CD4-positive, alpha-beta memory T cell (primary cell): ENCODE measurements around the gene FRK. TPM values are rescaled to one million over a fixed set of nuclear protein-coding genes. Genes with fewer than 3 reads are reported as not detected.
"Not testable (repeated sequence)": the region's sequence is repeated elsewhere in the genome, so short reads cannot be mapped to it uniquely, and the experiment has no call there.

Source experiments
- CTCF ChIA-PET: fragments of 350-600 bp; sonication (Branson Sonifier 250); formaldehyde crosslinking; loops from one replicate; lab custom pipeline; 2021; ENCODE audit warnings: inconsistent platforms; ENCODE audit not compliant: partially characterized antibody; lab: Charles Lee
- POLR2A ChIA-PET: fragments of 350-600 bp; sonication (Branson Sonifier 250); formaldehyde crosslinking; loops from one replicate; lab custom pipeline; 2021; ENCODE audit not compliant: partially characterized antibody; lab: Charles Lee
- DNase-seq, 5 donors: peaks; one replicate each; pipeline versions ENCODE4 v3.0.0 to v3.0.0-alpha.2; 2020 to 2022; ENCODE audit warnings: mixed read lengths in 1 of 5
- H3K27ac ChIP-seq: one replicate; pipeline ENCODE4 v1.7.0; 2013; ENCODE audit warnings: low read depth, low read length
- H3K27me3 ChIP-seq: 2 replicates; pipeline ENCODE4 v1.7.0; 2013; ENCODE audit warnings: mild to moderate bottlenecking, low read length, moderate library complexity; ENCODE audit not compliant: insufficient read depth
- H3K36me3 ChIP-seq: 2 replicates; pipeline ENCODE4 v1.7.0; 2013; ENCODE audit warnings: mild to moderate bottlenecking, low read length, moderate library complexity; ENCODE audit not compliant: insufficient read depth
- H3K4me1 ChIP-seq: 2 replicates; pipeline ENCODE4 v1.7.0; 2013; ENCODE audit warnings: mild to moderate bottlenecking, low read length, moderate library complexity; ENCODE audit not compliant: insufficient read depth
- H3K4me3 ChIP-seq, 2 donors: one replicate each; pipeline ENCODE4 v1.7.0; 2013; ENCODE audit warnings: low read length in 2 of 2, mild to moderate bottlenecking in 1 of 2
- H3K9me3 ChIP-seq, 2 donors: one replicate each; pipeline ENCODE4 v1.7.0; 2013; ENCODE audit warnings: low read length in 2 of 2, control low read depth in 1 of 2; ENCODE audit not compliant: control insufficient read depth in 1 of 2
- H3K27ac Mint-ChIP-seq, 7 donors: one replicate each; pipeline ENCODE4 v1.8.0; 2020 to 2021; ENCODE audit warnings: mixed read lengths in 7 of 7, mild to moderate bottlenecking in 6 of 7, inconsistent platforms in 3 of 7, moderate library complexity in 3 of 7
- H3K27me3 Mint-ChIP-seq, 2 donors: one replicate each; pipeline ENCODE4 v1.8.0; 2020 to 2021; ENCODE audit warnings: mixed read lengths in 2 of 2
- H3K36me3 Mint-ChIP-seq, 2 donors: one replicate each; pipeline ENCODE4 v1.8.0; 2020 to 2021; ENCODE audit warnings: mixed read lengths in 2 of 2, inconsistent platforms in 1 of 2, mild to moderate bottlenecking in 1 of 2
- H3K4me1 Mint-ChIP-seq, 4 donors: one replicate each; pipeline ENCODE4 v1.8.0; 2020 to 2021; ENCODE audit warnings: mixed read lengths in 4 of 4, mild to moderate bottlenecking in 1 of 4
- H3K4me3 Mint-ChIP-seq, 8 donors: one replicate each; pipeline ENCODE4 v1.8.0; 2020 to 2021; ENCODE audit warnings: mixed read lengths in 8 of 8, mild to moderate bottlenecking in 7 of 8, moderate library complexity in 6 of 8, inconsistent platforms in 3 of 8
- H3K9me3 Mint-ChIP-seq, 8 donors: one replicate each; pipeline ENCODE4 v1.8.0; 2020 to 2021; ENCODE audit warnings: mixed read lengths in 8 of 8, mild to moderate bottlenecking in 5 of 8, inconsistent platforms in 3 of 8, moderate library complexity in 1 of 8
- intact Hi-C: fragments of 100-400 bp; cut with micrococcal nuclease; formaldehyde crosslinking; loops from one replicate; pipeline ENCODE4 v1.15.1; 2023
- polyA plus RNA-seq, 2 donors: library from polyadenylated mRNA; unstranded; fragments of 300-500 nt; fragmentation: Illumina TruSeq; gene quantifications; one replicate each; pipeline ENCODE4 v1.2.3, GENCODE V29; 2021
- total RNA-seq, 2 experiments: library from RNA; stranded (reverse); gene quantifications; one replicate each; pipeline ENCODE4 v1.2.3, GENCODE V29; 2021

The FRK gene
- total and polyA plus RNA-seq, 4 experiments from 2014 or later: 0.04 TPM; not detected in 3

GRCh38 chr6:116096048-116096759 lies 35.5 kb upstream of the FRK start:
- H3K36me3 Mint-ChIP-seq, H3K4me3 ChIP-seq, H3K9me3 ChIP-seq, intact Hi-C loops, POLR2A ChIA-PET, H3K36me3 ChIP-seq, H3K27me3 ChIP-seq, H3K27me3 Mint-ChIP-seq, H3K27ac ChIP-seq, H3K4me1 ChIP-seq, DNase-seq: not testable (repeated sequence)
- CTCF ChIA-PET: interaction anchor here (0.7 to 4.1 kb wide), 17 partner anchors 9 to 475 kb away, joined by 3 to 46 read pairs (median 3); partner anchors contain the start of genes COL10A1 and RWDD1
- Mint-ChIP-seq H3K4me3 (peak overlapping the region in 1 of 8 donors; percentile 45), H3K9me3 (peaks cover 0 to 19% (median 10%) of the 10 kb centered on the region in 8 donors), H3K4me1 (peaks cover 5 to 13% (median 8%) of the 10 kb centered on the region in 4 donors), H3K27ac (peak overlapping the region in 1 of 7 donors; percentile 37)

GRCh38 chr6:116094041-116094440 lies 33.4 kb upstream of the FRK start:
- no peaks in the 10 kb centered on the region for H3K27me3 ChIP-seq
- Mint-ChIP-seq H3K4me1 (no peaks in the 10 kb centered on the region), H3K4me3 (no peak overlapping the region), H3K27me3 (no peaks in the 10 kb centered on the region), H3K27ac (no peak overlapping the region), H3K9me3 (peaks cover 0 to 19% (median 10%) of the 10 kb centered on the region in 8 donors), H3K36me3 (no peaks in the 10 kb centered on the region)
- CTCF ChIA-PET: no interaction called here
- H3K9me3 ChIP-seq: no peaks in the 10 kb centered on the region
- no peak overlapping the region for H3K27ac ChIP-seq
- H3K4me3 ChIP-seq: no peak overlapping the region
- intact Hi-C loops: no loop called here
- POLR2A ChIA-PET: no interaction called here
- H3K36me3 ChIP-seq: no peaks in the 10 kb centered on the region
- H3K4me1 ChIP-seq: no peaks in the 10 kb centered on the region
- DNase-seq: no peak

- H3K36me3 Mint-ChIP-seq: no peaks in the 10 kb centered on the region
- Histone ChIP-seq H3K4me1 (no peaks in the 10 kb centered on the region), H3K4me3 (no peak overlapping the region), H3K36me3 (no peaks in the 10 kb centered on the region), H3K27me3 (no peaks in the 10 kb centered on the region), H3K27ac (no peak overlapping the region), H3K9me3 (no peaks in the 10 kb centered on the region)
- intact Hi-C loops: no loop called here
- H3K27me3 Mint-ChIP-seq: no peaks in the 10 kb centered on the region
- DNase-seq: no peak
- peaks cover 0 to 4% (median 0%) of the 10 kb centered on the region in 8 donors for H3K9me3 Mint-ChIP-seq
- CTCF ChIA-PET: no interaction called here
- no peaks in the 10 kb centered on the region for H3K4me1 Mint-ChIP-seq
- POLR2A ChIA-PET: no interaction called here
- no peak overlapping the region for H3K4me3 Mint-ChIP-seq
- peak overlapping the region in 1 of 7 donors; percentile 0 for H3K27ac Mint-ChIP-seq
Measured at GRCh38 chr6:116090251-116090650, 29.6 kb upstream of the FRK start.

GRCh38 chr6:116088946-116089345 lies 28.3 kb upstream of the FRK start:
- Histone ChIP-seq H3K4me3 (no peak overlapping the region), H3K27ac (no peak overlapping the region), H3K9me3 (no peaks in the 10 kb centered on the region), H3K36me3 (no peaks in the 10 kb centered on the region), H3K4me1 (no peaks in the 10 kb centered on the region), H3K27me3 (no peaks in the 10 kb centered on the region)
- H3K27me3 Mint-ChIP-seq: peaks cover 0 to 1% of the 10 kb centered on the region in 2 donors
- H3K4me1 Mint-ChIP-seq: no peaks in the 10 kb centered on the region
- DNase-seq: no peak
- H3K4me3 Mint-ChIP-seq: no peak overlapping the region
- ChIA-PET POLR2A (no interaction called here), CTCF (no interaction called here)
- H3K9me3 Mint-ChIP-seq: no peaks in the 10 kb centered on the region
- intact Hi-C loops: no loop called here
- H3K27ac Mint-ChIP-seq: no peak overlapping the region
- no peaks in the 10 kb centered on the region for H3K36me3 Mint-ChIP-seq

GRCh38 chr6:116087437-116088027 lies 26.8 kb upstream of the FRK start:
- no peaks in the 10 kb centered on the region for H3K9me3 ChIP-seq
- H3K27ac ChIP-seq: no peak overlapping the region
- no peaks in the 10 kb centered on the region for H3K36me3 ChIP-seq
- intact Hi-C loops: no loop called here
- ChIA-PET CTCF (interaction anchor here (2.0 to 3.9 kb wide), 2 partner anchors 9 to 25 kb away, joined by 5 to 17 read pairs; no protein-coding TSS in a partner anchor), POLR2A (no interaction called here)
- no peak for DNase-seq
- H3K36me3 Mint-ChIP-seq: no peaks in the 10 kb centered on the region
- H3K4me3 Mint-ChIP-seq: no peak overlapping the region
- no peaks in the 10 kb centered on the region for H3K27me3 ChIP-seq
- H3K4me3 ChIP-seq: no peak overlapping the region
- H3K27ac Mint-ChIP-seq: no peak overlapping the region
- H3K4me1 Mint-ChIP-seq: no peaks in the 10 kb centered on the region
- H3K27me3 Mint-ChIP-seq: peaks cover 1 to 5% of the 10 kb centered on the region in 2 donors
- H3K4me1 ChIP-seq: no peaks in the 10 kb centered on the region
- no peaks in the 10 kb centered on the region for H3K9me3 Mint-ChIP-seq

GRCh38 chr6:116084284-116084683 lies 23.6 kb upstream of the FRK start:
- H3K36me3 Mint-ChIP-seq: no peaks in the 10 kb centered on the region
- ChIA-PET CTCF (interaction anchor here (3.9 kb wide), 1 partner anchor 12 kb away, joined by 17 read pairs; no protein-coding TSS in a partner anchor), POLR2A (no interaction called here)
- no peak overlapping the region for H3K4me3 Mint-ChIP-seq
- Histone ChIP-seq H3K9me3 (no peaks in the 10 kb centered on the region), H3K4me1 (no peaks in the 10 kb centered on the region), H3K27me3 (no peaks in the 10 kb centered on the region), H3K36me3 (no peaks in the 10 kb centered on the region), H3K4me3 (no peak overlapping the region), H3K27ac (no peak overlapping the region)
- intact Hi-C loops: no loop called here
- H3K9me3 Mint-ChIP-seq: no peaks in the 10 kb centered on the region
- no peak overlapping the region for H3K27ac Mint-ChIP-seq
- no peak for DNase-seq
- no peaks in the 10 kb centered on the region for H3K4me1 Mint-ChIP-seq
- H3K27me3 Mint-ChIP-seq: peaks cover 5 to 14% of the 10 kb centered on the region in 2 donors

GRCh38 chr6:116083052-116083451 lies 22.4 kb upstream of the FRK start:
- ChIA-PET CTCF (no interaction called here), POLR2A (no interaction called here)
- no peak for DNase-seq
- no peaks in the 10 kb centered on the region for H3K36me3 Mint-ChIP-seq
- H3K9me3 Mint-ChIP-seq: no peaks in the 10 kb centered on the region
- no peaks in the 10 kb centered on the region for H3K9me3 ChIP-seq
- no peaks in the 10 kb centered on the region for H3K36me3 ChIP-seq
- H3K4me1 Mint-ChIP-seq: no peaks in the 10 kb centered on the region
- intact Hi-C loops: no loop called here
- no peak overlapping the region for H3K4me3 ChIP-seq
- no peaks in the 10 kb centered on the region for H3K27me3 ChIP-seq
- H3K27ac ChIP-seq: no peak overlapping the region
- H3K27ac Mint-ChIP-seq: no peak overlapping the region
- H3K4me1 ChIP-seq: no peaks in the 10 kb centered on the region
- H3K4me3 Mint-ChIP-seq: no peak overlapping the region
- peaks cover 9 to 14% of the 10 kb centered on the region in 2 donors for H3K27me3 Mint-ChIP-seq
